Brain pericyte (primary cell): Measurements from ENCODE around the gene MTFMT.
A peak's percentile ranks its signal among the peaks of the same experiment; 100 is the strongest.
"Not testable (repeated sequence)": the region's sequence is repeated elsewhere in the genome, so short reads cannot be mapped to it uniquely, and the experiment has no call there.

Experiments used
- DNase-seq: peaks from one replicate; pipeline ENCODE4 v3.0.0-alpha.2; 2012; ENCODE audit warnings: low read depth, low spot score

MTFMT gene

GRCh38 chr15:65038836-65039235 lies 9.4 kb upstream of the MTFMT start:
- no peak for DNase-seq

GRCh38 chr15:65038428-65038827 lies 9.0 kb upstream of the MTFMT start:
- no peak for DNase-seq

- no peak for DNase-seq
Measured at GRCh38 chr15:65037309-65037708, 7.9 kb upstream of the MTFMT start.

- DNase-seq, result no peak
Measured at GRCh38 chr15:65034719-65035118, 5.3 kb upstream of the MTFMT start.

- DNase-seq, result no peak
Measured at GRCh38 chr15:65033659-65034269, 4.3 kb upstream of the MTFMT start.

GRCh38 chr15:65032801-65033537 lies 3.5 kb upstream of the MTFMT start:
- no peak for DNase-seq

GRCh38 chr15:65029736-65030208 lies 333 bp upstream of the MTFMT start:
- no peak for DNase-seq

GRCh38 chr15:65028338-65028737 lies 1.1 kb downstream of the MTFMT start:
- DNase-seq, result no peak

GRCh38 chr15:65027593-65027992 lies 1.8 kb downstream of the MTFMT start:
- no peak for DNase-seq

GRCh38 chr15:65026756-65027155 lies 2.7 kb downstream of the MTFMT start:
- no peak for DNase-seq

- DNase-seq, result no peak
Measured at GRCh38 chr15:65021488-65021887, 8.0 kb downstream of the MTFMT start.

- no peak for DNase-seq
Measured at GRCh38 chr15:65020419-65020818, 9.0 kb downstream of the MTFMT start.

GRCh38 chr15:65011198-65011597 lies 18.2 kb downstream of the MTFMT start:
- not testable (repeated sequence) for DNase-seq

- no peak for DNase-seq
Measured at GRCh38 chr15:65008983-65009382, 20.5 kb downstream of the MTFMT start.

- DNase-seq, result no peak
Measured at GRCh38 chr15:65006876-65007275, 22.6 kb downstream of the MTFMT start.

- no peak for DNase-seq
Measured at GRCh38 chr15:65004993-65005392, 24.4 kb downstream of the MTFMT start.

- no peak for DNase-seq
Measured at GRCh38 chr15:64997745-64998375, 31.6 kb downstream of the MTFMT start.

- DNase-seq, result no peak
Measured at GRCh38 chr15:64997066-64997465, 32.4 kb downstream of the MTFMT start.

- DNase-seq, result no peak
Measured at GRCh38 chr15:64993290-64993689, 36.1 kb downstream of the MTFMT start.

GRCh38 chr15:64991536-64992135 lies 37.8 kb downstream of the MTFMT start:
- no peak for DNase-seq

GRCh38 chr15:64990168-64990470 lies 39.3 kb downstream of the MTFMT start:
- DNase-seq, result no peak

- DNase-seq, result peak; percentile 88
Measured at GRCh38 chr15:64989416-64990167, 39.8 kb downstream of the MTFMT start, which contains the start of gene SPG21. Gene SPG21 (minus strand): TSS chr15:64989914. CDS start chr15:64983569, 6,345 bp downstream.
